Stimulated activated CD4-positive, alpha-beta T cell treated with anti-CD3 and anti-CD28 coated beads, Interleukin-2, amount 100 ng/mL, for 48 hours (primary cell): Measurements from ENCODE around the gene RNF145.
"Not testable (repeated sequence)": the region's sequence is repeated elsewhere in the genome, so short reads cannot be mapped to it uniquely, and the experiment has no call there.

Source experiments
- DNase-seq, 2 donors: peaks; one replicate each; pipeline ENCODE4 v3.0.0-alpha.2; 2020

RNF145 gene

GRCh38 chr5:159186319-159186718 lies 23.0 kb downstream of the RNF145 start:
- no peak for DNase-seq

DNA sequence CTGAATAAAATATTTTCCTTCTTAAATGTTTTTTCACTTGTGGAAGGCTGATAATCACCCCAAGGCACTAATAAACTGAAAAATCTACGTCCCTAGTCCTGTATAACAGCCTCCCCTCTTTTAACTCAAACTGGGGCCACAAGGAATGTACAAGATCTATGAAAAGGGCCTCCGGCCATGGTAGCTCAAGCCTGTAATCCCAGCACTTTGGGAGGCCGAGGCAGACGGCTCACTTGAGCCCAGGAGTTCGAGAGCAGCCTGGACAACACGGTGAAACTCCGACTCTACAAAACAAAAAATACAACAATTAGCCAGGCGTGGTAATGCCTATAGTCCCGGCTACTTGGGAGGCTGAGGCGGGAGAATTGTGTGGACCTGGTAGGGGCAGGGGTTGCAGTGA lies 23.6 kb downstream of the RNF145 start:
- DNase-seq, result no peak

- DNase-seq, result peak in 1 of 2 donors; percentile 19
These were observed 24.4 kb downstream of the RNF145 start for GRCh38 chr5:159184858-159185381.

DNA sequence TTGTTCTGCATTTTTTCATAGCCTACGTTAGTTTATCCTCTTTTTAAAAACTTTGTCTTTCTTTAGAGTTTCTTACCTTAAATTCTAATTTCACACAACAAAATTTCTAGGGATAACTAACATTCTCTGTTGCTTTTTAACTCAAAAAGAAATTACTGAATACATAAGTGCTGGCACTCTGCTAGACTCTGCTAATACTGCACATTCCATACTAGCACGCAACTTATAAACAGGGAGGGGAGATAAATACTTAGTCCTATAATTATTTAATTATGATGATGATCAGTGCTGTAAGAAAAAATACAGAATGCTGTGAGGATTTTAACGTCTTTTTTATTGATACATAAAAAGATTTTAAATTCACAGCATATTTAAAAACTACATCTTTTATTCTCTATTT lies 25.1 kb downstream of the RNF145 start:
- DNase-seq, result no peak

- DNase-seq, result no peak
These were observed 26.1 kb downstream of the RNF145 start for GRCh38 chr5:159183247-159183646.

DNA sequence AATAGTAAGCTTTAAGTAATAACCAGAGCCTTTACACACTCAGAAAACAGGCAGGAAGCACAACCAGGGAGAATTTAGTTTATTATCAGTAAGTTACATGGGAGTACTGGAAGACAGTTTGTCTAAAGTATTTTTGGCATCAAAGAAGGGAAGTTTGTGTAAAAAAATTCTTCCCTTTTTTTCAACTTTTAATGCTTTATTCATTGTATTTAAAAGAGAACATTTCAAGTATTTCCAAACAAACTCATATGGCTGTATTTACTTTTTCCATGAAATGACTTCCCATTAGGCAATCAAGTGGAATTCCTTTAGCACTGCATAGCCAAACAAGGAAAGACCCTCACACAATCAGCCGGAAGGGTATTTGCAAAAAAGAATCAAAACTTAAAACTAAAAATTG lies 26.7 kb downstream of the RNF145 start:
- no peak for DNase-seq

- no peak for DNase-seq
These were observed 27.7 kb downstream of the RNF145 start for GRCh38 chr5:159181651-159182050.

- no peak for DNase-seq
These were observed 28.2 kb downstream of the RNF145 start for GRCh38 chr5:159181152-159181551.

GRCh38 chr5:159179529-159180305 lies 29.6 kb downstream of the RNF145 start:
- DNase-seq, result no peak

- DNase-seq, result no peak
These were observed 30.4 kb downstream of the RNF145 start for GRCh38 chr5:159178978-159179377.

DNA sequence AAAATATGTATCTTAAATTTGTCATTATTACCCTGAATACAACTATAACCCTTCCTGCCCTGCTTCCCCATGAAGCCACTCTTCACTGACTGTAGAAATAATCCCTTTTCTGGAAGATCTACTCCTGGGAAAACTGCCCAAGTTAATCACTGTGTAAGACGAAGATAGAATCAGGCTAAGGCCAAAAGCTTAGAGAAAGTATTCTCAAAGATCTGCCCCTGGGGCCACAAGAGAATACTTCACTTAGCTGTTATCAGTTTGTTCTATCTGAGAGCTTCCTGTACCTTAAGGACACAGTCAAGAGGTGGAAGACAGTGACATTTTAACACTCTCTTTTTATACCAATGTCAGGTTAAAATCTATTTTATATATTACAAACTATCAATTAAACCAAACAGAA lies 33.8 kb downstream of the RNF145 start:
- no peak for DNase-seq

DNA sequence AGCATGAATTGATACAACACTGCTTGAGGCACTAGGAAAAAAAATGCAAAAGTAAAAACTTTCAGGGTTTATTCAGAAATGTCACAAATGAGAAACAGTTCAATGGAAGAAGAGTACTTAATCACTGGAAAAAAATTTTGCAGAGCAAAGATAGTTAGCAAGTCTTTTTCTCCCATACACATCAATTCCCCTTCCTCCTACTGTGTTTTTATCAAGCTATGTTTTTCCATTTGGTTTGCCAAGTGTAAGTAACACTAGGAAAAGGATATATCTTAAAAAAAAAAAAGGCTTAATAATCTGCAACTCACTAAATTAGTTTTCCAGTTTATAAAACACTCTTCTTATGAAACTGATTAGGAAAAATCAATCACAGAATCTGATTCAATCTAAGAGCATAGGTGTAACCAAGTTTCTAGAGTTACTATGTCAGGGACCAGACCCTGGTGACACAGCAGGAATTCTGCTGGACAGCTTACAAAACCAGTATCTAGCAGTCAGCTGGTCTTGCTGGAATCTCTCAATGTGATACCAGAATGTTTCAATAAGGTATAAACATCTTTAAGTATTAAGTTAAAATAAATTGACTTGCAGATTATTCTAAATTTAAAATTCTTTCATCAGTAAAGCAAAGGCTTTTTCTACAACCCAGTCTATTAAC lies 34.7 kb downstream of the RNF145 start:
- no peak for DNase-seq

DNA sequence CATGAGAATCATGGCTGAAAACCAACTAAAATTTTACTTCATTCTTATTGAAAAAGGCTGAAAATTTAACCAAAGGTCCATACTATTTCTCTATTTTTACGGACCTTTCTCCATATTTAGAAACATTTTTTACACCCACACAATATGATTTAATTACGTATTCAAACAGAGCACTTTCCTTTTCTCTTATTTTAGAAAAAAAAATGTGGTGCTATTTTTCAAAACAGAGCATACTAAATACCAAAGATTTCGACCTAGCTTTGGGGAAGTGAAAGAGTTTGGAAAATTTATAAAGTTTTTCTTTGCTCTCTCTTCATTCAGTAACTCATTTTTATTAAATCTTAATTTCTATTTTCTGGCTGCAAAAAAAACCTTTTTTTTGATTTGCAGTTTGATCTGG lies 38.1 kb downstream of the RNF145 start:
- no peak for DNase-seq

GRCh38 chr5:159170021-159170420 lies 39.3 kb downstream of the RNF145 start:
- DNase-seq, result no peak

DNA sequence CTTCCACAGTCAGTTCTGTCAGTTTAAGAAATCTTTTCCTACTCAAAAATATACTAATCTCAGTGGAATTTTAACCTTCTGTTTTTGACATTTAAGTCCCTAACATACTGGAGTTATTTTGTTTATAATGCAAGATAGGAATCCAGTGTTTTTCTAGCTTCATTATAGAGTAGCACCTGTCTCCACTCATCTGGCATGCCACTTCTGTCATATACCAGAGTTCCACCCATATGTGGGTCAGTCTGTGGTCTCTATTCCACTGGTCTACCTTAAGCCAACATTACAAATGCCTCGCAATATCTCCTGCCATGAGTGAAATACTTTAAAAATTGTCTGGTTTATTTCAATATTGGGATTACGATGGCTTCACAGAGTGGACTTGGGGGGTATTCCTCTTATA lies 42.9 kb downstream of the RNF145 start:
- DNase-seq, result no peak

DNA sequence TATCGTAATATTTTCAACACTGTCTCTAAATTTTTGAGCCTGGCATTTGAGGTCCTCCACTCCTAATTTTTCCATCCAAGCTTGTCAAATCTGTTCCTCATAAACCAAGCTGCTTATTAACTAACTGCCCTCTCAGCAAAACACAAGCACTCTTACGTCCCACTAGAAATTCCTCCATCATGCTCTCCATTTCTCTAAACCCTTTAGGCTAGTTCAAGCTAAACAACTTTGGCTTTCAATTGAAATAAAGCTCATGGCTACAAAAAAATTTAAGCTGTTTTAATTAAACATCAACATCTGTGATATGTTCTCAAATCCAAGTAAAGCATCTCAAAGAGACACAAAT lies 45.7 kb downstream of the RNF145 start:
- no peak for DNase-seq

- no peak for DNase-seq
These were observed 46.2 kb downstream of the RNF145 start for GRCh38 chr5:159163027-159163700.

DNA sequence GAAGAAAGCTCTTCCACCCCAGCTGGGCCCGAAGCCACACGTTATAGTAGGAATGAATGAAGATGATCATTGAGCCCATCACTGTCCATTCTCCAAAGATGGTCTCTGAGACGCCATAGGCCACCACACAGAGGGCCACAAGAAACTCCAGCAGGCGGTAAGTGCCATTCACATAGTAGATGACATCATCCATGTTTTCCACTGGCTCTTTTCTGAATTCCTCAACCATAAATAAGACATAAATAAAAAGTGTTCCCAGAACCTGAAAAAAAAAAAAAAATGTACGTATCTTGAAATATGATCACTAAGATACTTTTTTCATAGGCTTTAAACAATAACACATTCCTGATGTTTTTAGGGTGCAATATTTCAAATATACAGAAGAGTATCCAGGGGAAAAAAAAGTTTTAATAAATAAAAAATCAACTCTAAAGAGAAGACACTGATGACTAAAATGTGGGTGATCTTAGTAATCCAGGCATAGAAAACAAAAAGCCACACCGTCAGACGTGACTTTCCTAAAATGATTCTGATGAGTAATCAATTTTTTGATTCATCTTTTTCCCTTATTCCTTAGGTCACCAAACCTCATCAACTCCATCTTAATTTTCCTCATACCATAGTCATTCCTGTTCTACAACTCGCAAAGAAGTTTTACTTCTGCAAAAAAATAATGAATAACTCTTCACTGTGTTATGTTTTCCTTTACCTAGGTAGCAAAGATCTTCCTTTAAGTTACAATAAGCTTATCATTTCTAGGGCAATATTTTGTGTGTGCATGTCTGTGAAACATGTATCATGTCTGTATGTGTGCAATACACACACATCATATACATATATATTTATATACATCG lies 47.8 kb downstream of the RNF145 start:
- no peak for DNase-seq

DNA sequence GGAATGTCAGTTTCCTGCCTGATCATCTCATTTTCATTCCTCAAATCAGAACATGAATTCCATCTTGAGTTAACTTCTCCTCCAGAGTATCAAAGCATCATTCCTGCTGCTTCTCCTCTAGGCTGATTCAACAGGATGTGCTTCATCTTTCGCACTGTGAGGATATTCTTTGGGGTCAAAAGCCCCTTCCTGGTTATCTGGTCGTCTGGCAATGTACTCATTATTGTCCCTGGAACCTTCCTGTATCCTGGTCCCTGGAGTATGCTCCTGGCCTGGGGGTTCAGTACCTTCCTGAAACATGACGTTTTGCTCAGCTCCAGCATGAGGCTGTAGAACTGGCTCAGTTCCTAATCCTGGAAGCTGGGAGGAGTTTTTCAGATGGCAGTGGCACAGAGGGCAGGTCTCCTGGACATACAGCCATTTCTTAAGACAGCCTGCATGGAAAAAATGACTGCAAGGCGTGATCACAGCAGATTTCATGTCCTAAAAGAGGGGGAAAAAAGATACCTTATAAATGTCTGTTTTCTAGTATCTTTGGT lies 50.7 kb downstream of the RNF145 start:
- not testable (repeated sequence) for DNase-seq

DNA sequence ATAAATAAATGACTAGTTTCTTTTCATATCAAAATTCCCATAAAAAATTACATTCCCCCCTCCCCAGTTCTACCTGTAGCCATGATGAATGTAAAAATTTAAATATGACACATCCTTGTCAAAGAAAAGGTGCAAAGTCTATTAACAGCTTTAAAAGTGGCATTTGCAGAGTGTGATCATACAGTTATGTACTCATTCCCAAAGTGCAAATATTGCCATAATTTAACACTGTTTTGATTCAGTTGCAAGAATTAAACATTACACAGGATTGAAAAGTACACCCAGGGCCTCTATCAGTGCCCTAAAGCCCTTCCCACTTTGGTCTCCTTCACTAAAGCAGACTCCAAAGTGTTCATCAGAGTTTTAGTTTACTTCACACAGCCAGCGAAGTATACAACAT lies 51.8 kb downstream of the RNF145 start:
- no peak for DNase-seq

DNA sequence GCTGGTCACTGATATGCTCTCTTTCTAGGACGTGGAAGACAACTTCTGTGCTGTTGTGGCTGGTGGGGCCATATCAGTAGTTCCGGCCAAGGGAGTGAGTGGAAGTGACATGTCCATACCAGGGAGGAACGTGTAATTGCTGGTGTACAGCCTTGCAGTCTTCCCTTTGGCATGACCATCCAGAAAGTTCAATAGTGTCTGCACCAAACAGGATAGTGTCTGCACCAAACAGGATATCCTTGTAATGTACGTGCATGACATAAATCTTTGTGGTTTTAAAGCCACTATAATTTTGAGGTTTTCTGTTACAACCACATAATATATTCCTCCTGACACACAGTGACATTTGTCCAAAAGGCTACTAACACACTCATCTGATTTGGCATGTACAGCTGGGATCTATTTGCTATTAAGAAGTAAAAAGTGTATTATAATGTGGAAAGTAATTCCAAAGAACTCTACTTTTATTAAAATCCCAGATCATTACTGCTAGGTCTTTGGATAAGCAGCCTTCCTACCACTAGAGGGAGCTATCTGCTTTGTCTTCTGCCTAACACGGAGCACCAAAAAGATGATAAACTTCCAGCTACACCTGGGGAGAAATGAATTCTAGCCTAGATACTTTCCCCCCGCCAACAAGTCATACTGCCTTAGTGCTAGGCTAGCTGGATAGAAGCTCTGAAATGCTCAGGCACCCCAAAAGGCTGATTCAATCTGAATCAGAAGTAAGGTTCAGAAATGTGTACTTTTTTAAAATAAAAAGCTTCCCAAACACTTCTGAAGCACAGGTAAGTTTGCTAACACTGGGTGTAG lies 52.7 kb downstream of the RNF145 start:
- peak in 1 of 2 donors; percentile 23 for DNase-seq

- no peak for DNase-seq
These were observed 53.4 kb downstream of the RNF145 start for GRCh38 chr5:159155960-159156359.
